CD4-positive, alpha-beta T cell treated with Interferon gamma for 1 hour (primary cell): ENCODE results near the gene CLSTN1.
"Not testable (repeated sequence)": the region's sequence is repeated elsewhere in the genome, so short reads cannot be mapped to it uniquely, and the experiment has no call there.

ENCODE experiments used
- DNase-seq: peaks from one replicate; pipeline ENCODE4 v3.0.0-alpha.2; 2020

The CLSTN1 gene

GRCh38 chr1:9794081-9794480, 29.7 kb downstream of the CLSTN1 start:
- no peak for DNase-seq

DNA sequence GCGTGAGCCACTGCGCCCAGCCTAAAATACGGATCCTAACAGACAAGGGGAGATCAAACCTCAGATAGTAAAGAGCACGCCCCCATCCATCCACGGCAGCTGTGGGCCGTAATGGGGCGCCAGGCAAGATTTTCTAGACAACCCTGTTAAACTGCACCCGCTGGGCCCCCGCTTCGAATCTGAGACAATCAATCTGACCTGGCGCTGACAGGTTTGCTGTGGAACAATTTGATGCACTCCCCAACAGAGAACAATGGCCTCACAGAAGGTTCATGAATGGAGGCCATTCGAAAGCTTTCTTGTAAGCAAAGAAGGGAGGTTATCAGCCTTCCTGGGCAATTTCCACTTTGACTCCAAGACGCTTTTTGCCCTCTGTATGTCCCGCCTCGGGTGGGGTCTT, 30.5 kb downstream of the CLSTN1 start:
- no peak for DNase-seq

- no peak for DNase-seq
These were observed 31.4 kb downstream of the CLSTN1 start for GRCh38 chr1:9792156-9793042.

- DNase-seq: not testable (repeated sequence)
These were observed 34.1 kb downstream of the CLSTN1 start for GRCh38 chr1:9789700-9790099.

DNA sequence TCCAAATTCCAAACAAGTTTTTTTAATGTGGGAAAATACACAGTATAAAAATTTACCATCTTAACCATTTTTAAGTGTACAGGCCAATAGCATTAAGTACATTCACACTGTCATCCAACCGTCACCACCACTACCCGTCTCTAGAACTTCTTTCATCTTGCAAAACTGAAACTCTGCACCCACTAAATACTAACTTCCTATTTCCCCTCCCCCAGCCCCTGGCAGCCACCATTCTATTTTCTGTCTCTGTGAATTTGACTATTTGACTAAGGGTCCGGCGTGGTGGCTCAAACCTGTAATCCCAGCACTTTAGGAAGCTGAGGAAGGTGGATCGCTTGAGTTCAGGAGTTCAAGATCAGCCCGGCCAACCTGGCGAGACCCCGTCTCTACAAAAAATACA, 36.1 kb downstream of the CLSTN1 start:
- peak; percentile 28 for DNase-seq

DNA sequence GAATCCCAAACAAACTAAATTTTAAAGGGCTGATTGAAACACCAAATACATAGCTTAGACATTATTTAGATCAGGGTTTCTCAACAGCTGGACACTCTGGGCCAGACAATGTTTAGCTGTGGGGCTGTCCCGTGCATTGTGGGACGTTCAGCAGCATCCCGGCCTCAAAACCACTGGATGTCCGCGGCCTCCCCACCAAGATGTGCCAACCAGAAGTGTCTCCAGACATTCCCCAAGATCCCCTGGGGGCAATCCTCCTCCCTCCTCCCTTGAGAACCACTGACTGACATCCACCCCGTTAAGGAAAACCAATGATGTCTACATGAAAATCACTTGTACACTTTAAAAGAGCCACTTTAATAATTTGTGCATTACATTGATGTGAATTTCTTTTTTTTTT, 38.4 kb downstream of the CLSTN1 start:
- no peak for DNase-seq

GRCh38 chr1:9784508-9785133, 39.1 kb downstream of the CLSTN1 start:
- DNase-seq: peak; percentile 42

- DNase-seq: no peak
These were observed 40.9 kb downstream of the CLSTN1 start for GRCh38 chr1:9782897-9783296.

- no peak for DNase-seq
These were observed 41.5 kb downstream of the CLSTN1 start for GRCh38 chr1:9782116-9782751.

GRCh38 chr1:9780554-9781110, 43.1 kb downstream of the CLSTN1 start:
- DNase-seq: no peak

GRCh38 chr1:9778905-9779304, 44.9 kb downstream of the CLSTN1 start:
- DNase-seq: no peak

DNA sequence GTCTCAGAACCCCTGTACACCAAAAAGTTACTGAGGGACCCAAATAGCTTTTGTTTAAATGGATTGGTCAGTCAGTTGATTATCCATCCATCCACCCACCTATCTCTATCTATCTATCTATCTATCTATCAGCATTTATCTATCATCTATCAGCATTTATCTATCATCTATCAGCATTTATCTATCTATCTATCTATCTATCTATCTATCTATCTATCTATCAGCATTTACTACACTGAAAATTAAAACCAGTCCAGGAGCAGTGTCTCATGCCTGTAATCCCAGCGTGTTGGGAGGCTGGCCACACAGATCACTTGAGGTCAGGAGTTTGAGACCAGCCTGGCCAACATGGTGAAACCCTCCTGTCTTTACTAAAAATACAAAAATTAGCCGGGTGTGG, 47.1 kb downstream of the CLSTN1 start:
- DNase-seq: no peak

GRCh38 chr1:9774712-9775679, 48.8 kb downstream of the CLSTN1 start:
- DNase-seq: no peak

DNA sequence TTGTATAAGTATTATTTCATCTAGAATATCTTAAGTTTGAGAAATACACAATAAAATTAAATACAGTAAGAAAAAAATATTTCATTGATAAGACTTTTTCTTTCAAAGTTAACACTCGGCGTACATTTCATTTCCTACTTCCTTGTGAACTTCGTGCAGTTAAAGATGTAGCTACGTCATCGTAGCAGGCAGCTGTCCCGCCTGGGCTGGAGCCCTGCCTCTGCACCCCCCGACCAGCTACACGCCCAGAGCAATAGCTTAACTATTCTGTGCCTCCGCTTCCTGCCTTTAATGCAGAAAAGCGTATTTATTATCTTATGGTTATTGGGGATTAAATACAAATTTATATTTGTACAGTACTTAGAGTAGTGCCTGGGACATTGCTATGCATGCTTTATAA, 53.5 kb downstream of the CLSTN1 start:
- no peak for DNase-seq

GRCh38 chr1:9768983-9769382, 54.8 kb downstream of the CLSTN1 start:
- DNase-seq: no peak

GRCh38 chr1:9767964-9768668, 55.6 kb downstream of the CLSTN1 start:
- DNase-seq: peak; percentile 3

- no peak for DNase-seq
These were observed 56.9 kb downstream of the CLSTN1 start for GRCh38 chr1:9766759-9767442.

GRCh38 chr1:9764550-9764949, 59.2 kb downstream of the CLSTN1 start:
- no peak for DNase-seq

DNA sequence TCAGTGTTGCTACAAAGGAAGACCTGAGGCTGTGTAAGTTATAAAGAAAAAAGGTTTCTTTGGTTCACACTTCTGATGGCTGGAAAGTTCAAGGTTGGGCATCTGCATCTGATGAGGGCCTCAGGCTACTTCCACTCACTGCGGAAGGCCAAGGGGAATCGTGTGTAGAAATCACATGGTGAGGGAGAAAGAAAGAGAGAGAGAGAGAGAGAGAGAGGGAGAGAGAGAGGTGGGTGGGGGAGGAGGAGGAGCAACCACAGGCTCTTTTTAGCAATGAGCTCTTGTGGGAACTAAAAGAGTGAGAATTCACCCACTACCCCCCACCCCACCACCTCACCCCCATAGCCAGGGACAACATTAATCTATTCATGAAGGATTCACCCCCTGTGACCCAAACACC, 59.9 kb downstream of the CLSTN1 start:
- no peak for DNase-seq

DNA sequence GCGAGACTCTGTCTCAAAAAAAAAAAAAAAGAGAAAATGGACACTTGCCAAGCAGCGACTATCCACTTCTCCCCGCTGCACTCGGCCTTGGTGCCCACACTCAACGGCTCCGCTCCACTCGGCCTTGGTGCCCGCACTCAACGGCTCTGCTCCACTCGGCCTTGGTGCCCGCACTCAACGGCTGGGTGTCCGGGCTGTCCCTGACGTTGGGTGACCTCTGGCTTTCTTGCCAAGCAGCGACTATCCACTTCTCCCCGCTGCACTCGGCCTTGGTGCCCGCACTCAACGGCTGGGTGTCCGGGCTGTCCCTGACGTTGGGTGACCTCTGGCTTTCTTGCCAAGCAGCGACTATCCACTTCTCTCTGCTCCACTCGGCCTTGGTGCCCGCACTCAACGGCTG, 61.3 kb downstream of the CLSTN1 start:
- not testable (repeated sequence) for DNase-seq

- no peak for DNase-seq
These were observed 61.9 kb downstream of the CLSTN1 start for GRCh38 chr1:9761855-9762254.
